ENCODE data around the gene RCBTB1. TPM values are rescaled to one million over a fixed set of nuclear protein-coding genes. Genes with fewer than 3 reads are reported as not detected.

Gene RCBTB1
- total and polyA plus RNA-seq, 10 of the 15 experiments (the other 5 are each of a cell fraction or from before 2014, with no cell fraction given), result 5.1 to 13.5 (median 11.2) TPM

- TF ChIP-seq, protein P1, sequence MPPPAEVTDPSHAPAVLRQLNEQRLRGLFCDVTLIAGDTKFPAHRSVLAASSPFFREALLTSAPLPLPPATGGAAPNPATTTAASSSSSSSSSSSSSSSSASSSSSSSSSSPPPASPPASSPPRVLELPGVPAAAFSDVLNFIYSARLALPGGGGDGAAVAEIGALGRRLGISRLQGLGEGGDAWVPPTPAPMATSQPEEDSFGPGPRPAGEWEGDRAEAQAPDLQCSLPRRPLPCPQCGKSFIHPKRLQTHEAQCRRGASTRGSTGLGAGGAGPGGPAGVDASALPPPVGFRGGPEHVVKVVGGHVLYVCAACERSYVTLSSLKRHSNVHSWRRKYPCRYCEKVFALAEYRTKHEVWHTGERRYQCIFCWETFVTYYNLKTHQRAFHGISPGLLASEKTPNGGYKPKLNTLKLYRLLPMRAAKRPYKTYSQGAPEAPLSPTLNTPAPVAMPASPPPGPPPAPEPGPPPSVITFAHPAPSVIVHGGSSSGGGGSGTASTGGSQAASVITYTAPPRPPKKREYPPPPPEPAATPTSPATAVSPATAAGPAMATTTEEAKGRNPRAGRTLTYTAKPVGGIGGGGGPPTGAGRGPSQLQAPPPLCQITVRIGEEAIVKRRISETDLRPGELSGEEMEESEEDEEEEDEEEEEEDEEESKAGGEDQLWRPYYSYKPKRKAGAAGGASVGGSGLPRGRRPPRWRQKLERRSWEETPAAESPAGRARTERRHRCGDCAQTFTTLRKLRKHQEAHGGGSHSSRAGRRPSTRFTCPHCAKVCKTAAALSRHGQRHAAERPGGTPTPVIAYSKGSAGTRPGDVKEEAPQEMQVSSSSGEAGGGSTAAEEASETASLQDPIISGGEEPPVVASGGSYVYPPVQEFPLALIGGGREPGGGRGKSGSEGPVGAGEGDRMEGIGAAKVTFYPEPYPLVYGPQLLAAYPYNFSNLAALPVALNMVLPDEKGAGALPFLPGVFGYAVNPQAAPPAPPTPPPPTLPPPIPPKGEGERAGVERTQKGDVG (CRISPR knock-in tag; IDR thresholded peaks at IDR 0.05), result no peak
- TF ChIP-seq EGR1 (IDR thresholded peaks at IDR 0.05; ENCODE audit: borderline replicate concordance in 1 of 2, low read depth in 2 of 2, low read length in 2 of 2), result peak in 1 of 2 experiments; percentile 56; a peak in 1 of 3 replicates
- no peak for TF ChIP-seq SREBF1 (IDR thresholded peaks at IDR 0.05; ENCODE audit: low read length)
- TF ChIP-seq TCF12 (IDR thresholded peaks at IDR 0.05; ENCODE audit: low read depth, low read length), result 0 out of 2 replicates have a peak, but pooled peaks have one; percentile 25
- TF ChIP-seq TAF1 (IDR thresholded peaks at IDR 0.05; ENCODE audit: borderline replicate concordance, low read depth, low read length), result peak; percentile 78; the same call in 1 of the 2 replicates
- TF ChIP-seq PML (IDR thresholded peaks at IDR 0.05; ENCODE audit: low read length), result peak; percentile 50; the same call in 1 of the 2 replicates
- peak; percentile 57 for TF ChIP-seq SPI1 (IDR thresholded peaks at IDR 0.05; ENCODE audit: borderline replicate concordance, insufficient read depth, low read depth, low read length)
- peak; percentile 23; the same call in 1 of the 2 replicates for TF ChIP-seq DPF2 (IDR thresholded peaks at IDR 0.05)
- TF ChIP-seq IRF4 (IDR thresholded peaks at IDR 0.05; ENCODE audit: low read depth, low read length), result 0 out of 2 replicates have a peak, but pooled peaks have one; percentile 14
Observed at GRCh38 chr13:49627831-49628652, 42.7 kb upstream of the RCBTB1 start, which contains the start of gene ARL11 (continued).

All from GM12878 (cell line).